BLaER1 treated with 17β-estradiol and CSF1 and Interleukin-3, amounts not matched to agents 10 nM and 100 nM (cell line): ENCODE data around the gene LILRB5.
"Not testable (repeated sequence)": the region's sequence is repeated elsewhere in the genome, so short reads cannot be mapped to it uniquely, and the experiment has no call there.

ENCODE experiments used
- H3K27ac ChIP-seq, 11 experiments: shearing (Covaris generic); formaldehyde crosslinking; 2 replicates each; pipeline ENCODE4 v1.8.1; 2022
- H3K27me3 ChIP-seq, 11 experiments: shearing (Covaris generic); formaldehyde crosslinking; 2 replicates each; pipeline ENCODE4 v1.8.1; 2022
- H3K36me3 ChIP-seq, 11 experiments: shearing (Covaris generic); formaldehyde crosslinking; 2 replicates each; pipeline ENCODE4 v1.8.1; 2022
- H3K4me1 ChIP-seq, 10 experiments: shearing (Covaris generic); formaldehyde crosslinking; 2 replicates each; pipeline ENCODE4 v1.8.1; 2022
- H3K4me2 ChIP-seq, 11 experiments: shearing (Covaris generic); formaldehyde crosslinking; 2 replicates each; pipeline ENCODE4 v1.8.1; 2022
- H3K4me3 ChIP-seq, 10 experiments: shearing (Covaris generic); formaldehyde crosslinking; 2 replicates each; pipeline ENCODE4 v1.8.1; 2022
- H3K9ac ChIP-seq, 11 experiments: shearing (Covaris generic); formaldehyde crosslinking; 2 replicates each; pipeline ENCODE4 v1.8.1; 2022
- H3K9me3 ChIP-seq, 11 experiments: shearing (Covaris generic); formaldehyde crosslinking; replicated peaks in 1 of 11; 2 replicates each; pipeline ENCODE4 v1.8.1; 2022
- H4K20me1 ChIP-seq, 11 experiments: shearing (Covaris generic); formaldehyde crosslinking; 2 replicates each; pipeline ENCODE4 v1.8.1; 2022
- Cebpa-rat ChIP-seq, 11 experiments: shearing (Covaris generic); IDR thresholded peaks; 2 replicates each; pipeline ENCODE4 v1.8.1; 2022

The LILRB5 gene

DNA sequence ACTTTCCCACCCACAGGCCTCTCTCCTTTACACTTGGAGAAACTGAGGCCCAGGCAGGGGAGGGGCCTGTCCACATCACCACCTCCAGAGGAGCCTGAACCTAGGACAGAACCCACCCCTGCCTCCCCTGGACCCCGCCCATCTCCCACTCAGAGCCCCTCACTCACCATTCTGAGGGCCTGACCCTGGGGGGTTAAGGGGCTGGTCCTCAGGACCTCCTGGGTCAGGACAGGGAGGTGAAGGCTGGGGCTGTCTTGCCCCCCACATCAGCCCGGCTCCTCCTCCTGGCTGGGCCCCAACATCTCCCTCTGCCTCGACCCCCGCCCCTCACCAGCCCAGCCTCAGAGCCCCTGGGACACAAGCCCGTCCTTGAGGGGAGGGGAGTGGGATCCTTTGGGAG lies 37.4 kb downstream of the LILRB5 start:
- H3K4me1 ChIP-seq, result peaks cover 13 to 58% (median 22%) of the 10 kb centered on the region in 10 experiments
- H3K9ac ChIP-seq, result peak overlapping the region in 3 of 11 experiments; percentile 21 to 81 (median 79); a peak in 5 of 22 replicates
- peaks cover 27 to 49% (median 40%) of the 10 kb centered on the region in 11 experiments for H3K36me3 ChIP-seq
- H4K20me1 ChIP-seq, result peaks cover 0 to 44% (median 22%) of the 10 kb centered on the region in 11 experiments; a peak in 9 of 22 replicates
- H3K27me3 ChIP-seq, H3K9me3 ChIP-seq: not testable (repeated sequence)
- H3K27ac ChIP-seq, result peak overlapping the region in 2 of 11 experiments; percentile 48 to 60; a peak in 2 of 22 replicates
- peak overlapping the region in 3 of 11 experiments; percentile 61 to 94 (median 89); a peak in 6 of 22 replicates for H3K4me2 ChIP-seq
- H3K4me3 ChIP-seq, result peak overlapping the region in 3 of 10 experiments; percentile 26 to 51 (median 44); a peak in 5 of 20 replicates

DNA sequence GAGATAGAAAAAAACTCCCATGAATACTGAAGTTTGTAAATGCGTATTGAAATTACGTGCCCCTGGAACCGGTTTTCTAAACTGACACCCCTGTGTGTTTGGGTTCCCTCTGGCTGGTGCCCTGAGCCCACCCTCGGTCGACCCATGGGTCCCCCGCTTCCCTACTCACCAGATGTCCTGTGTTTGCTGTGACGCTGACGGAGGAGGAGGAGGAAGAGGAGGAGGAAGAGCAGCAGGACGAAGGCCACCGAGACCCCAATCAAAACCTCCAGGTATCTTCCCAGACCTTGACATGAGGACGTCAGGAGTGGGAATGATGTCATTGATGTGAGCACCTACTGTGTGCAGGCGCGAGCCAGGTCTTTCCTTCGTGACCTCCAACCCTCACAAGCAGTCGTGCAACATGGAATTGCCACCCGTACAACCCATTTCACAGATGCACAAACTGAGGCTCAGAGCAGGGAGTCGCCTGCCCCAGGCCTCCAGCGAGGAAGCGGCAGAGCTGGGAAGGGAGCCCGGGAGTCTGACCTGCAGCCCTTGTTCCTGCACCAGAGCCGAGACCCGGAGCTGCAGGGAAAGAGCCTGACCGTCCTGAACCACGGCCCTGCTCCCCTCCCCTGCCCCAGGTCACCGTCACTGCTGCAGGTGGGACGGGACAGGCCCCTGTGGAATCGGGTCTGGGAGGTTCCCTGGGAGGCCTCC lies 38.0 kb downstream of the LILRB5 start:
- peak overlapping the region in 3 of 11 experiments; percentile 61 to 94 (median 89); a peak in 6 of 22 replicates for H3K4me2 ChIP-seq
- H3K4me1 ChIP-seq, result peaks cover 13 to 56% (median 22%) of the 10 kb centered on the region in 10 experiments
- H3K27ac ChIP-seq, result peak overlapping the region in 2 of 11 experiments; percentile 48 to 60; a peak in 2 of 22 replicates
- peak overlapping the region in 3 of 10 experiments; percentile 26 to 51 (median 44); a peak in 5 of 20 replicates for H3K4me3 ChIP-seq
- no peaks in the 10 kb centered on the region for H3K27me3 ChIP-seq
- peak overlapping the region in 4 of 11 experiments; percentile 10 to 81 (median 50); a peak in 5 of 22 replicates for H3K9ac ChIP-seq
- peaks cover 0 to 7% (median 0%) of the 10 kb centered on the region in 11 experiments; a peak in 6 of 22 replicates for H3K9me3 ChIP-seq
- H4K20me1 ChIP-seq, result peaks cover 0 to 44% (median 22%) of the 10 kb centered on the region in 11 experiments; a peak in 9 of 22 replicates
- TF ChIP-seq Cebpa-rat (IDR thresholded peaks at IDR 0.05), result no peak
- peaks cover 28 to 49% (median 43%) of the 10 kb centered on the region in 11 experiments for H3K36me3 ChIP-seq

- TF ChIP-seq Cebpa-rat (IDR thresholded peaks at IDR 0.05), result no peak
- Histone ChIP-seq H3K36me3 (peaks cover 34 to 55% (median 45%) of the 10 kb centered on the region in 11 experiments), H4K20me1 (peaks cover 0 to 44% (median 22%) of the 10 kb centered on the region in 11 experiments; a peak in 9 of 22 replicates), H3K27ac (peak overlapping the region in 2 of 11 experiments; percentile 13 to 50; a peak in 2 of 22 replicates), H3K4me1 (peaks cover 9 to 47% (median 14%) of the 10 kb centered on the region in 10 experiments), H3K9ac (peak overlapping the region in 3 of 11 experiments; percentile 21 to 81 (median 79); a peak in 4 of 22 replicates), H3K27me3 (no peaks in the 10 kb centered on the region), H3K4me2 (peak overlapping the region in 3 of 11 experiments; percentile 61 to 94 (median 89); a peak in 6 of 22 replicates), H3K4me3 (peak overlapping the region in 3 of 10 experiments; percentile 26 to 51 (median 44); a peak in 3 of 20 replicates), H3K9me3 (peaks cover 0 to 15% (median 0%) of the 10 kb centered on the region in 11 experiments; a peak in 6 of 22 replicates)
These were observed 38.8 kb downstream of the LILRB5 start for GRCh38 chr19:54218259-54218658.

DNA sequence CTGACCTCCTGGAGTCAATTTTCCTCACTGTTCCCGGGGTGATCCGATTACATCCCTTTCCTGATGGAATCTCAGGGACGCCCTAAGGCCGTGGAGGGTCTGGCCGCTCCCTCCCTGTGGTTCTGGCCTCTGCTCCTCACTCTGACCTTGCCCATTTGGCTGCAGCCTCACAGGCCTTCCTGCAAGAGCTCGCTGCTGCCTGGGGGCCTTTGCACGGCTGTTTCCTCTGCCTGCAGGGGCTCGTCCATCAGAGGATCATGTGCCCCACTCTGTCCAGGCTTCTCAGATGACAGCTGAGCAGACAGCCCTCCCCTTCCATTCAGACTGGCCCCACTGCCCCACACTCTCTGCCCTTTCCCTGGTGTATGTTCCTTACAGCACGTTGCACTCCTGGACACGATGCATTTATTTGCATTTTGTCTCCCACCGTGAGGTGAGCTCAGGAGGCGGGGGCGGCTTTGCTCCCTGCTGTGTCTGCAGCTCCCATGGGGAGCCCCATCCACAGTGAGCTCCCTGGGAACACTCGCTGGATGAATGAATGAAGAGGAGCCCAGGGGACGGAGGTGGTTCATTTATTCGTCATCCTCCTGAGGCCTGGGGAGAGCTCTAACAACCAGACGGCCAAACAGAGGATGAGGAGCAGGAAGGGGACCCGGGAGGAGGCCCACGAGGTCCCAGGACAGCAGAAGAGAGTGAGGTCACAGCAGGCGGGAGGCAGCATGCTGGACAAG lies 39.4 kb downstream of the LILRB5 start:
- Histone ChIP-seq H4K20me1 (peaks cover 0 to 47% (median 22%) of the 10 kb centered on the region in 11 experiments; a peak in 9 of 22 replicates), H3K9ac (peak overlapping the region in 2 of 11 experiments; percentile 79 to 81; a peak in 3 of 22 replicates)

GRCh38 chr19:54216869-54217268 lies 40.2 kb downstream of the LILRB5 start:
- Histone ChIP-seq H3K36me3 (peaks cover 43 to 69% (median 58%) of the 10 kb centered on the region in 11 experiments), H3K9me3 (peaks cover 0 to 15% (median 0%) of the 10 kb centered on the region in 11 experiments; a peak in 6 of 22 replicates), H4K20me1 (peaks cover 0 to 55% (median 22%) of the 10 kb centered on the region in 11 experiments; a peak in 9 of 22 replicates), H3K4me1 (peaks cover 0 to 44% (median 8%) of the 10 kb centered on the region in 10 experiments; a peak in 13 of 20 replicates), H3K4me2 (0 out of 22 replicates have a peak overlapping the region, but pooled peaks of 2 of the 11 experiments have one; percentile 11 to 42), H3K4me3 (no peak overlapping the region), H3K9ac (0 out of 22 replicates have a peak overlapping the region, but pooled peaks of 1 of the 11 experiments have one; percentile 42), H3K27ac (no peak overlapping the region), H3K27me3 (no peaks in the 10 kb centered on the region)
- TF ChIP-seq Cebpa-rat (IDR thresholded peaks at IDR 0.05), result no peak

More for the DNA sequence above, 39.4 kb downstream of the LILRB5 start:
- H3K27ac ChIP-seq, H3K27me3 ChIP-seq: not testable (repeated sequence)
- H3K4me3 ChIP-seq, result peak overlapping the region in 2 of 10 experiments; percentile 44 to 51; a peak in 1 of 20 replicates
- peaks cover 0 to 15% (median 0%) of the 10 kb centered on the region in 11 experiments; a peak in 6 of 22 replicates for H3K9me3 ChIP-seq
- H3K4me1 ChIP-seq, result peaks cover 3 to 44% (median 10%) of the 10 kb centered on the region in 10 experiments
- peak overlapping the region in 2 of 11 experiments; percentile 89 to 94; a peak in 4 of 22 replicates for H3K4me2 ChIP-seq
- peaks cover 40 to 61% (median 50%) of the 10 kb centered on the region in 11 experiments for H3K36me3 ChIP-seq

DNA sequence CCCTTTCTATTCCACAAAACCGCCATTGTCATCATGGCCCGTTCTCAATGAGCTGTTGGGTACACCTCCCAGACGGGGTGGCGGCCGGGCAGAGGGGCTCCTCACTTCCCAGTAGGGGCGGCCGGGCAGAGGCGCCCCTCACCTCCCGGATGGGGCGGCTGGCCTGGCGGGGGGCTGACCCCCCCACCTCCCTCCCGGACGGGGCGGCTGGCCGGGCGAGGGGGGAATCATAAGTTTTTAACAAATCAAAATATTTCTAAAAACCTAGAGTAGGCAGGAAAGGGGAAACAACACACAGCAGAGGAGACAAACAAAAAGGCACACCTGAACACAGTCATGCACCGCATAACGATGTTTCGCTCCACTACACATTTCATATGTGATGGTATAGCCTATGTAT lies 42.3 kb downstream of the LILRB5 start:
- not testable (repeated sequence) for H3K4me2 ChIP-seq, H3K4me3 ChIP-seq, H3K27ac ChIP-seq, H3K27me3 ChIP-seq, H3K9ac ChIP-seq
- Histone ChIP-seq H3K4me1 (peaks cover 18 to 59% (median 29%) of the 10 kb centered on the region in 10 experiments), H4K20me1 (peaks cover 0 to 76% (median 34%) of the 10 kb centered on the region in 11 experiments; a peak in 12 of 22 replicates), H3K36me3 (peaks cover 43 to 79% (median 67%) of the 10 kb centered on the region in 11 experiments), H3K9me3 (peaks cover 0 to 15% (median 0%) of the 10 kb centered on the region in 11 experiments; a peak in 6 of 22 replicates)

GRCh38 chr19:54214217-54214616 lies 42.9 kb downstream of the LILRB5 start:
- Histone ChIP-seq H4K20me1 (peaks cover 0 to 82% (median 30%) of the 10 kb centered on the region in 11 experiments; a peak in 13 of 22 replicates), H3K9me3 (peaks cover 0 to 15% (median 0%) of the 10 kb centered on the region in 11 experiments; a peak in 6 of 22 replicates), H3K4me1 (peaks cover 24 to 59% (median 34%) of the 10 kb centered on the region in 10 experiments), H3K36me3 (peaks cover 37 to 79% (median 69%) of the 10 kb centered on the region in 11 experiments)
- H3K9ac ChIP-seq, H3K27me3 ChIP-seq, H3K4me2 ChIP-seq, H3K4me3 ChIP-seq, H3K27ac ChIP-seq: not testable (repeated sequence)

- H3K27me3 ChIP-seq, result no peaks in the 10 kb centered on the region
- peak overlapping the region; percentile 25 to 97 (median 94); a peak in 19 of 22 replicates for H3K9ac ChIP-seq
- peak overlapping the region in 4 of 10 experiments; percentile 2 to 31 (median 19); a peak in 5 of 20 replicates for H3K4me3 ChIP-seq
- peak overlapping the region; percentile 17 to 99 (median 93); a peak in 21 of 22 replicates for H3K4me2 ChIP-seq
- peaks cover 0 to 15% (median 0%) of the 10 kb centered on the region in 11 experiments; a peak in 6 of 22 replicates for H3K9me3 ChIP-seq
- H3K27ac ChIP-seq, result peak overlapping the region; percentile 94 to 100 (median 97); a peak in 21 of 22 replicates
- H3K4me1 ChIP-seq, result peaks cover 53 to 66% (median 59%) of the 10 kb centered on the region in 10 experiments
- peaks cover 3 to 95% (median 16%) of the 10 kb centered on the region in 11 experiments; a peak in 20 of 22 replicates for H4K20me1 ChIP-seq
- TF ChIP-seq Cebpa-rat (IDR thresholded peaks at IDR 0.05), result no peak
- H3K36me3 ChIP-seq, result peaks cover 24 to 85% (median 75%) of the 10 kb centered on the region in 11 experiments
These were observed 45.8 kb downstream of the LILRB5 start for GRCh38 chr19:54211235-54211634.
